ENCODE data around the gene EHD2.
"Not testable (repeated sequence)": the region's sequence is repeated elsewhere in the genome, so short reads cannot be mapped to it uniquely, and the experiment has no call there.

Gene EHD2

DNA sequence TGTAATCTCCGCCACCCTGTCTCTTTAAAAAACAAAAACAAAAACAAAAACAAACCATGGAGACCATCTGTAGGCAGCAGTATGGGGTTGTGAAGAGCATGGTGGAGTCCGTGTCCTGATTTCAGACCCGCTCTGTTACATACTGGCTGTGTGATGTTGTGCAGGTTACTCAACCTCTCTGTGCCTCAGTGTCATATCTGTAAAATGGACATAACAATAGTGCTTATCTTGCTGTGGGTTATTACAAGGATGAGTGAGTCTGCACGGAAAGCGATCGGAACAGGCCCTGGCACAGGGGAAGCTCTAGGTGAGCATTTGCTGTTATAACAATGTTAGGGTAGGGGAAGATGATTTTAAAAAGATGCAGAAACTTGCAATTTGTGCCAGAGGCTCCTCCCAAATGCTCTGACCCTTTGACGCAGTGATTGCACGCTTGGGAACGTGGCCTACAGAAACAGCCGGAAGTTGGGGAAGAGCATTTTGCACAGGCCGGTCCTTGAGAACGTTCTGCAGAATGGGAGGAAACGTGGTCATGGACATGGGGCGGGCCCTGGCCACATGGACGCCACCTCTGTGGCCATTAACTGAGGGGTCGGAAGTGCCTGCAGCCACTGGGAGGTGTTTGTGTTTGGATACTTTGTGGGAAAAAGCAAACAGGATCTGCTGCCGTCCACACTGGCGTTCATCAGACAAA lies 49.5 kb downstream of the EHD2 start:
- no peaks in the 10 kb centered on the region for H3K4me1 ChIP-seq (ENCODE audit: insufficient read depth, low read length)
- no peak overlapping the region for H3K27ac ChIP-seq (ENCODE audit: low read length)
- peaks cover 7% of the 10 kb centered on the region; the same call in 1 of the 2 replicates for H3K36me3 ChIP-seq (ENCODE audit: insufficient read depth, low read length)
- no peaks in the 10 kb centered on the region for H3K27me3 ChIP-seq (ENCODE audit: insufficient read depth, low read length, poor library complexity)
- no peak overlapping the region for H3K4me2 ChIP-seq (ENCODE audit: insufficient read depth, low read length)
- no peak for TF ChIP-seq EZH2 (IDR thresholded peaks at IDR 0.05; ENCODE audit: borderline replicate concordance, low read depth, low read length, severe bottlenecking)
- no peak overlapping the region for H2AFZ ChIP-seq (ENCODE audit: low read depth, low read length)
- H3K4me3 ChIP-seq (ENCODE audit: low read depth in 1 of 2, low read length in 2 of 2): no peak overlapping the region
- no peaks in the 10 kb centered on the region for H3K9me3 ChIP-seq (ENCODE audit: insufficient read depth, low read length, severe bottlenecking)
- H4K20me1 ChIP-seq (ENCODE audit: insufficient read depth, low read length): no peaks in the 10 kb centered on the region; the same call in none of the 2 replicates
- no peaks in the 10 kb centered on the region for H3K79me2 ChIP-seq (ENCODE audit: insufficient read depth, low read length)
- ATAC-seq (ENCODE audit: insufficient read depth, low read depth) (no peak), DNase-seq (no peak)
- no peak overlapping the region for H3K9ac ChIP-seq (ENCODE audit: low read depth, low read length)

DNA sequence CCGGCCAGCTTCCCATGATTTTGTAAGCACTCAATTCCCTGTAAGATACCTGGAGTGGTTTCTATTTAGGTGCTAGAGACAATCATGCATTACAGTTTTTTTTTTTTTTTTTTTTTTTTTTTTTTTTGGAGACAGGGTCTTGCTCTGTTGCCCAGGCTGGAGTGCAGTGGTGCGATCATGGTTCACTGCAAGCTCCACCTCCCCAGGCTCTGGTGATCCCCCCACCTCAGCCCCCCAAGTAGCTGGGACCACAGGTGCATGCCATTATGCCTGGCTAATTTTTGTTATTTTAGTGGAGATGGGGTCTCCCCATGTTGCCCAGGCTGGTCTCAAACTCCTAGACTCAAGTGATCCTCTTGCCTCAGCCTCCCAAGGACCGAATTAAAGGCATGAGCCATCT lies 51.5 kb downstream of the EHD2 start:
- DNase-seq: not testable (repeated sequence)

DNA sequence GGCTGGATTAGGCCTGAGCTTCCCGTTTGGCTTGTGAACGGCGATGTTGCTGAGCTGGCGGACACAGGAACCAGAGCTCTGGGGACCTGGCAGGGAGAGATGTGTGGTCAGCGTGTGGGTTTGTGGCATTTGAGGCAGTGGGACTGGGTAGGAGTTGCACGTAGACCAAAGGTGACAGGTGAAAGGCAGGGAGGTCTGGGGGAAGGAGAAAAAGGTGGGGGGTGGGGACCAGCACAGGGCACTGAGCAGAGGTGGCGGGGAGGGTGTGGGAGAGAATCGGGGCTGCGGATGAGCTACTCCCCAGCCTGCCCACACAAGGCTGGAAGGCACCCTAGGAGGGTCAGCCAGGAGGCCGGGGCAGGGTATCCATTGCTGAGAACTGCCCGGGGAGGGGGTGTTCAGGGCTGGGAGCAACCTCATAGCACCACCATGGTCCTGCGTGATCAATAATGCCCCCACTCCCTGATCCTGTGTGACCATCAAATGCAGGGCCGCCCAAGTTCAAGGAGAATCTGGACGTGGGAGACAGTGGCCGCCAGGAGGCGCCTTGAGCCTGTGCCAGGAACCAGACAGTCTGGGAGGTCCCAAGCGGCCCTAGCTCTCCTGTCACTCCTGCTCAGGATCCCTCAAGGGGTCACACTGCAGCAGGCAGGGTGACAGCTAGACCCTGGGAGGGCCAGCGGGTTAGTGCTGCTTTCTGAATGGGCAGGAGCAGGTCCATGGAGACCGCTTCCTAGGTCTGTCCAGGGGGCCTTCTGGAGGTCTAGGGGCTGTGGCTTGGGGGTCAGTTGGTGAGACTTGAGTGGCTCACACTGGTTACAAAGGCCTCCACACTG lies 52.5 kb downstream of the EHD2 start:
- Histone ChIP-seq H3K4me3 (ENCODE audit: low read depth in 1 of 2, low read length in 2 of 2) (no peak overlapping the region), H2AFZ (ENCODE audit: low read depth, low read length) (no peak overlapping the region), H3K27ac (ENCODE audit: low read length) (no peak overlapping the region), H3K9ac (ENCODE audit: low read depth, low read length) (no peak overlapping the region), H3K4me1 (ENCODE audit: insufficient read depth, low read length) (no peaks in the 10 kb centered on the region), H4K20me1 (ENCODE audit: insufficient read depth, low read length) (no peaks in the 10 kb centered on the region; the same call in 1 of the 2 replicates), H3K36me3 (ENCODE audit: insufficient read depth, low read length) (no peaks in the 10 kb centered on the region), H3K9me3 (ENCODE audit: insufficient read depth, low read length, severe bottlenecking) (no peaks in the 10 kb centered on the region), H3K79me2 (ENCODE audit: insufficient read depth, low read length) (no peaks in the 10 kb centered on the region), H3K4me2 (ENCODE audit: insufficient read depth, low read length) (no peak overlapping the region), H3K27me3 (ENCODE audit: insufficient read depth, low read length, poor library complexity) (peaks cover 4% of the 10 kb centered on the region)
- DNase-seq (peak; percentile 50), ATAC-seq (ENCODE audit: insufficient read depth, low read depth) (peak; percentile 76)
- no peak for TF ChIP-seq EZH2 (IDR thresholded peaks at IDR 0.05; ENCODE audit: borderline replicate concordance, low read depth, low read length, severe bottlenecking)
- TF ChIP-seq, protein P1, sequence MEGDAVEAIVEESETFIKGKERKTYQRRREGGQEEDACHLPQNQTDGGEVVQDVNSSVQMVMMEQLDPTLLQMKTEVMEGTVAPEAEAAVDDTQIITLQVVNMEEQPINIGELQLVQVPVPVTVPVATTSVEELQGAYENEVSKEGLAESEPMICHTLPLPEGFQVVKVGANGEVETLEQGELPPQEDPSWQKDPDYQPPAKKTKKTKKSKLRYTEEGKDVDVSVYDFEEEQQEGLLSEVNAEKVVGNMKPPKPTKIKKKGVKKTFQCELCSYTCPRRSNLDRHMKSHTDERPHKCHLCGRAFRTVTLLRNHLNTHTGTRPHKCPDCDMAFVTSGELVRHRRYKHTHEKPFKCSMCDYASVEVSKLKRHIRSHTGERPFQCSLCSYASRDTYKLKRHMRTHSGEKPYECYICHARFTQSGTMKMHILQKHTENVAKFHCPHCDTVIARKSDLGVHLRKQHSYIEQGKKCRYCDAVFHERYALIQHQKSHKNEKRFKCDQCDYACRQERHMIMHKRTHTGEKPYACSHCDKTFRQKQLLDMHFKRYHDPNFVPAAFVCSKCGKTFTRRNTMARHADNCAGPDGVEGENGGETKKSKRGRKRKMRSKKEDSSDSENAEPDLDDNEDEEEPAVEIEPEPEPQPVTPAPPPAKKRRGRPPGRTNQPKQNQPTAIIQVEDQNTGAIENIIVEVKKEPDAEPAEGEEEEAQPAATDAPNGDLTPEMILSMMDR (IDR thresholded peaks at IDR 0.05; ENCODE audit: borderline replicate concordance, extremely low read depth, low read length, poor library complexity, severe bottlenecking): peak; percentile 67

More for the DNA sequence above, 51.5 kb downstream of the EHD2 start:
- not testable (repeated sequence) for H3K27me3 ChIP-seq (ENCODE audit: insufficient read depth, low read length, poor library complexity); H3K9me3 ChIP-seq (ENCODE audit: insufficient read depth, low read length, severe bottlenecking); H3K27ac ChIP-seq (ENCODE audit: low read length); H4K20me1 ChIP-seq (ENCODE audit: insufficient read depth, low read length); H3K79me2 ChIP-seq (ENCODE audit: insufficient read depth, low read length); H3K36me3 ChIP-seq (ENCODE audit: insufficient read depth, low read length); H3K4me1 ChIP-seq (ENCODE audit: insufficient read depth, low read length); H3K4me3 ChIP-seq (ENCODE audit: low read depth in 1 of 2, low read length in 2 of 2); ATAC-seq (ENCODE audit: insufficient read depth, low read depth); H3K4me2 ChIP-seq (ENCODE audit: insufficient read depth, low read length); H3K9ac ChIP-seq (ENCODE audit: low read depth, low read length); H2AFZ ChIP-seq (ENCODE audit: low read depth, low read length)

GRCh38 chr19:47766359-47766620 lies 53.1 kb downstream of the EHD2 start:
- no peaks in the 10 kb centered on the region for H3K4me1 ChIP-seq (ENCODE audit: insufficient read depth, low read length)

More at GRCh38 chr19:47766359-47766620, 53.1 kb downstream of the EHD2 start:
- ATAC-seq (ENCODE audit: insufficient read depth, low read depth) (no peak), DNase-seq (no peak)
- H2AFZ ChIP-seq (ENCODE audit: low read depth, low read length): no peak overlapping the region
- H4K20me1 ChIP-seq (ENCODE audit: insufficient read depth, low read length): no peaks in the 10 kb centered on the region; the same call in 1 of the 2 replicates
- no peak overlapping the region for H3K9ac ChIP-seq (ENCODE audit: low read depth, low read length)
- no peak overlapping the region for H3K4me2 ChIP-seq (ENCODE audit: insufficient read depth, low read length)
- H3K27ac ChIP-seq (ENCODE audit: low read length): no peak overlapping the region
- TF ChIP-seq, protein P1 (IDR thresholded peaks at IDR 0.05; ENCODE audit: borderline replicate concordance, extremely low read depth, low read length, poor library complexity, severe bottlenecking): no peak
- no peak for TF ChIP-seq EZH2 (IDR thresholded peaks at IDR 0.05; ENCODE audit: borderline replicate concordance, low read depth, low read length, severe bottlenecking)
- H3K27me3 ChIP-seq (ENCODE audit: insufficient read depth, low read length, poor library complexity): peaks cover 4% of the 10 kb centered on the region
- no peaks in the 10 kb centered on the region for H3K36me3 ChIP-seq (ENCODE audit: insufficient read depth, low read length)
- H3K9me3 ChIP-seq (ENCODE audit: insufficient read depth, low read length, severe bottlenecking): no peaks in the 10 kb centered on the region
- no peak overlapping the region for H3K4me3 ChIP-seq (ENCODE audit: low read depth in 1 of 2, low read length in 2 of 2)
- H3K79me2 ChIP-seq (ENCODE audit: insufficient read depth, low read length): no peaks in the 10 kb centered on the region

Data from DND-41 (cell line).